Activated CD8-positive, alpha-beta memory T cell treated with anti-CD3 and anti-CD28 coated beads, Interleukin-2, amount 10 ng/mL, durations not matched to agents 7 days and 5 days (primary cell): ENCODE results near the gene SLC27A4. TPM values are rescaled to one million over a fixed set of nuclear protein-coding genes. Genes with fewer than 3 reads are reported as not detected.
A peak's percentile ranks its signal among the peaks of the same experiment; 100 is the strongest.

Experiments
- ATAC-seq: fragments of 150-1000 bp; cut with Tn5 transposase; one replicate; pipeline ENCODE4 v1.10.0; 2021; ENCODE audit warnings: moderate library complexity
- CTCF ChIA-PET: fragments of 350-600 bp; sonication (Branson Sonifier 250); formaldehyde crosslinking; loops from one replicate; lab custom pipeline; 2021; ENCODE audit warnings: antibody characterized with exemption; lab: Charles Lee
- DNase-seq: peaks from one replicate; pipeline ENCODE4 v3.0.0-alpha.2; 2020
- H3K27ac Mint-ChIP-seq: one replicate; pipeline ENCODE4 v1.8.0; 2021; ENCODE audit warnings: mild to moderate bottlenecking, mixed read lengths
- H3K27me3 Mint-ChIP-seq: one replicate; pipeline ENCODE4 v1.8.0; 2021; ENCODE audit warnings: mixed read lengths
- H3K36me3 Mint-ChIP-seq: one replicate; pipeline ENCODE4 v1.8.0; 2021; ENCODE audit warnings: mild to moderate bottlenecking, mixed read lengths
- H3K4me1 Mint-ChIP-seq: one replicate; pipeline ENCODE4 v1.8.0; 2021; ENCODE audit warnings: mixed read lengths
- H3K4me3 Mint-ChIP-seq: one replicate; pipeline ENCODE4 v1.8.0; 2021; ENCODE audit warnings: mild to moderate bottlenecking, moderate library complexity, mixed read lengths
- H3K9me3 Mint-ChIP-seq: one replicate; pipeline ENCODE4 v1.8.0; 2022; ENCODE audit warnings: low read depth, mixed read lengths
- total RNA-seq, 2 experiments: library from RNA; stranded (reverse); gene quantifications; one replicate each; pipeline ENCODE4 v1.2.3, GENCODE V29; 2021

The SLC27A4 gene
- total RNA-seq = 10 to 100 TPM; 19.3 to 26.1 TPM

- CTCF ChIA-PET = interaction anchor here (1.7 kb wide), 1 partner anchor 21 kb away, joined by 8 read pairs; no protein-coding TSS in a partner anchor
- H3K27ac Mint-ChIP-seq = peak within 1 kb of the TSS; percentile 90
These were observed at the start of gene SLC27A4 for GRCh38 chr9:128339761-128340690. Gene SLC27A4 (plus strand): TSS chr9:128340527. CDS start chr9:128343133, 2,606 bp downstream.

GRCh38 chr9:128292009-128292408, 48.3 kb upstream of the SLC27A4 start:
- ATAC-seq (no peak), DNase-seq (no peak)
- Mint-ChIP-seq H3K9me3 (no peaks in the 10 kb centered on the region), H3K4me3 (no peak overlapping the region), H3K27ac (peak overlapping the region; percentile 11), H3K4me1 (peaks cover 10% of the 10 kb centered on the region), H3K36me3 (no peaks in the 10 kb centered on the region), H3K27me3 (no peaks in the 10 kb centered on the region)
- CTCF ChIA-PET = interaction anchor here (0.6 to 2.6 kb wide), 6 partner anchors 49 to 274 kb away, joined by 3 to 13 read pairs (median 4); partner anchors contain the start of gene URM1

More at GRCh38 chr9:128339761-128340690, at the start of gene SLC27A4:
- Mint-ChIP-seq H3K4me1 (peaks cover 9% of the 10 kb centered on the region), H3K27me3 (no peaks in the 10 kb centered on the region), H3K9me3 (no peaks in the 10 kb centered on the region), H3K36me3 (no peaks in the 10 kb centered on the region), H3K4me3 (peak within 1 kb of the TSS; percentile 79)
- peak; percentile 83 for DNase-seq
- ATAC-seq = peak; percentile 90

GRCh38 chr9:128293091-128293490, 47.2 kb upstream of the SLC27A4 start:
- Mint-ChIP-seq H3K27ac (no peak overlapping the region), H3K4me1 (peaks cover 10% of the 10 kb centered on the region), H3K27me3 (no peaks in the 10 kb centered on the region), H3K36me3 (no peaks in the 10 kb centered on the region), H3K9me3 (no peaks in the 10 kb centered on the region), H3K4me3 (no peak overlapping the region)
- no peak for DNase-seq
- CTCF ChIA-PET = interaction anchor here (1.1 to 2.6 kb wide), 5 partner anchors 15 to 78 kb away, joined by 3 to 13 read pairs (median 4); partner anchors contain the start of gene URM1
- ATAC-seq = no peak

GRCh38 chr9:128294142-128294541, 46.2 kb upstream of the SLC27A4 start:
- no peak overlapping the region for H3K27ac Mint-ChIP-seq
- no peak for DNase-seq

GRCh38 chr9:128296340-128297220, 43.7 kb upstream of the SLC27A4 start:
- no peaks in the 10 kb centered on the region for H3K27me3 Mint-ChIP-seq
- DNase-seq (no peak), ATAC-seq (no peak)
- no peaks in the 10 kb centered on the region for H3K9me3 Mint-ChIP-seq
- no peak overlapping the region for H3K4me3 Mint-ChIP-seq
- no peak overlapping the region for H3K27ac Mint-ChIP-seq
- no peaks in the 10 kb centered on the region for H3K36me3 Mint-ChIP-seq
- CTCF ChIA-PET = interaction anchor here (0.6 to 6.3 kb wide), 15 partner anchors 7 to 286 kb away, joined by 3 to 37 read pairs (median 3); partner anchors contain the start of genes CERCAM, COQ4 and TRUB2
- H3K4me1 Mint-ChIP-seq = peaks cover 10% of the 10 kb centered on the region

More at GRCh38 chr9:128294142-128294541, 46.2 kb upstream of the SLC27A4 start:
- Mint-ChIP-seq H3K9me3 (no peaks in the 10 kb centered on the region), H3K27me3 (no peaks in the 10 kb centered on the region), H3K36me3 (no peaks in the 10 kb centered on the region), H3K4me1 (peaks cover 10% of the 10 kb centered on the region), H3K4me3 (no peak overlapping the region)
- no peak for ATAC-seq
- CTCF ChIA-PET = interaction anchor here (0.8 to 1.6 kb wide), 3 partner anchors 12 to 55 kb away, joined by 3 to 6 read pairs (median 3); no protein-coding TSS in a partner anchor

GRCh38 chr9:128297221-128297773, 43.0 kb upstream of the SLC27A4 start:
- ATAC-seq (no peak), DNase-seq (no peak)
- Mint-ChIP-seq H3K27me3 (no peaks in the 10 kb centered on the region), H3K4me1 (peaks cover 8% of the 10 kb centered on the region), H3K27ac (peak overlapping the region; percentile 5), H3K4me3 (no peak overlapping the region), H3K9me3 (no peaks in the 10 kb centered on the region), H3K36me3 (no peaks in the 10 kb centered on the region)
- CTCF ChIA-PET = interaction anchor here (0.6 to 6.3 kb wide), 8 partner anchors 9 to 66 kb away, joined by 3 to 37 read pairs (median 3); no protein-coding TSS in a partner anchor

- ATAC-seq (no peak), DNase-seq (no peak)
- no peaks in the 10 kb centered on the region for H3K27me3 Mint-ChIP-seq
- CTCF ChIA-PET = interaction anchor here (1.6 to 6.3 kb wide), 2 partner anchors 43 to 65 kb away, joined by 8 to 37 read pairs; no protein-coding TSS in a partner anchor
- no peaks in the 10 kb centered on the region for H3K9me3 Mint-ChIP-seq
- peaks cover 8% of the 10 kb centered on the region for H3K4me1 Mint-ChIP-seq
- H3K27ac Mint-ChIP-seq = no peak overlapping the region
- H3K4me3 Mint-ChIP-seq = no peak overlapping the region
- no peaks in the 10 kb centered on the region for H3K36me3 Mint-ChIP-seq
These were observed 41.5 kb upstream of the SLC27A4 start for GRCh38 chr9:128298535-128299482.

GRCh38 chr9:128304136-128304970, 36.0 kb upstream of the SLC27A4 start:
- Mint-ChIP-seq H3K27me3 (no peaks in the 10 kb centered on the region), H3K4me1 (no peaks in the 10 kb centered on the region), H3K4me3 (no peak overlapping the region), H3K27ac (no peak overlapping the region), H3K36me3 (peaks cover 5% of the 10 kb centered on the region), H3K9me3 (no peaks in the 10 kb centered on the region)
- no peak for ATAC-seq
- CTCF ChIA-PET = interaction anchor here (0.7 to 1.6 kb wide), 3 partner anchors 9 to 109 kb away, joined by 3 to 6 read pairs (median 5); no protein-coding TSS in a partner anchor
- no peak for DNase-seq

- Mint-ChIP-seq H3K9me3 (no peaks in the 10 kb centered on the region), H3K36me3 (peaks cover 5% of the 10 kb centered on the region), H3K27me3 (no peaks in the 10 kb centered on the region), H3K4me3 (no peak overlapping the region), H3K27ac (no peak overlapping the region), H3K4me1 (no peaks in the 10 kb centered on the region)
- DNase-seq (no peak), ATAC-seq (no peak)
- CTCF ChIA-PET = interaction anchor here (0.7 kb wide), 1 partner anchor 110 kb away, joined by 3 read pairs; no protein-coding TSS in a partner anchor
These were observed 35.4 kb upstream of the SLC27A4 start for GRCh38 chr9:128304971-128305288.

- ATAC-seq (no peak), DNase-seq (no peak)
- no peak overlapping the region for H3K27ac Mint-ChIP-seq
- CTCF ChIA-PET = interaction anchor here (1.6 to 1.9 kb wide), 2 partner anchors 13 to 14 kb away, joined by 3 to 6 read pairs; no protein-coding TSS in a partner anchor
- no peaks in the 10 kb centered on the region for H3K9me3 Mint-ChIP-seq
- H3K4me1 Mint-ChIP-seq = no peaks in the 10 kb centered on the region
- peaks cover 8% of the 10 kb centered on the region for H3K36me3 Mint-ChIP-seq
- H3K27me3 Mint-ChIP-seq = no peaks in the 10 kb centered on the region
- no peak overlapping the region for H3K4me3 Mint-ChIP-seq
These were observed 30.8 kb upstream of the SLC27A4 start for GRCh38 chr9:128309551-128309950.

- ATAC-seq (no peak), DNase-seq (no peak)
- CTCF ChIA-PET = interaction anchor here (0.6 to 1.9 kb wide), 3 partner anchors 15 to 72 kb away, joined by 3 to 6 read pairs (median 3); no protein-coding TSS in a partner anchor
- peaks cover 8% of the 10 kb centered on the region for H3K36me3 Mint-ChIP-seq
- H3K4me3 Mint-ChIP-seq = no peak overlapping the region
- no peak overlapping the region for H3K27ac Mint-ChIP-seq
- H3K9me3 Mint-ChIP-seq = no peaks in the 10 kb centered on the region
- no peaks in the 10 kb centered on the region for H3K27me3 Mint-ChIP-seq
- H3K4me1 Mint-ChIP-seq = no peaks in the 10 kb centered on the region
These were observed 29.9 kb upstream of the SLC27A4 start for GRCh38 chr9:128310461-128310860.
